Osteocyte (in vitro differentiated cells): Measurements from ENCODE around the gene ZNF432. TPM values are rescaled to one million over a fixed set of nuclear protein-coding genes. Genes with fewer than 3 reads are reported as not detected.
A peak's percentile ranks its signal among the peaks of the same experiment; 100 is the strongest.

Experiments used
- DNase-seq: peaks from one replicate; pipeline ENCODE4 v3.0.0; 2021; ENCODE audit warnings: mixed read lengths; ENCODE audit not compliant: unreplicated experiment; ENCODE audit errors: extremely low spot score
- H3K27ac Mint-ChIP-seq: one replicate; pipeline ENCODE4 v1.8.0; 2021; ENCODE audit warnings: mild to moderate bottlenecking, mixed read lengths; ENCODE audit not compliant: unreplicated experiment
- H3K27me3 Mint-ChIP-seq: one replicate; pipeline ENCODE4 v1.8.0; 2021; ENCODE audit warnings: mixed read lengths; ENCODE audit not compliant: unreplicated experiment
- H3K36me3 Mint-ChIP-seq: one replicate; pipeline ENCODE4 v1.8.0; 2021; ENCODE audit warnings: mixed read lengths; ENCODE audit not compliant: unreplicated experiment
- H3K4me1 Mint-ChIP-seq: one replicate; pipeline ENCODE4 v1.8.0; 2021; ENCODE audit warnings: mixed read lengths; ENCODE audit not compliant: unreplicated experiment
- H3K4me3 Mint-ChIP-seq: one replicate; pipeline ENCODE4 v1.8.0; 2021; ENCODE audit warnings: mild to moderate bottlenecking, moderate library complexity, mixed read lengths; ENCODE audit not compliant: unreplicated experiment
- H3K9me3 Mint-ChIP-seq: one replicate; pipeline ENCODE4 v1.8.0; 2021; ENCODE audit warnings: mixed read lengths; ENCODE audit not compliant: unreplicated experiment
- CTCF ChIP-seq: fragments of 200-600 bp; sonication (generic); IDR thresholded peaks from 2 replicates; pipeline ENCODE4 v1.5.0; 2021; ENCODE audit warnings: antibody characterized with exemption, mild to moderate bottlenecking, moderate library complexity
- total RNA-seq: library from RNA; stranded (reverse); gene quantifications from 2 replicates; pipeline ENCODE4 v1.2.1, GENCODE V29; 2021

Gene ZNF432
- total RNA-seq, 1 donor from 2014 or later, result 11.5 TPM

DNA sequence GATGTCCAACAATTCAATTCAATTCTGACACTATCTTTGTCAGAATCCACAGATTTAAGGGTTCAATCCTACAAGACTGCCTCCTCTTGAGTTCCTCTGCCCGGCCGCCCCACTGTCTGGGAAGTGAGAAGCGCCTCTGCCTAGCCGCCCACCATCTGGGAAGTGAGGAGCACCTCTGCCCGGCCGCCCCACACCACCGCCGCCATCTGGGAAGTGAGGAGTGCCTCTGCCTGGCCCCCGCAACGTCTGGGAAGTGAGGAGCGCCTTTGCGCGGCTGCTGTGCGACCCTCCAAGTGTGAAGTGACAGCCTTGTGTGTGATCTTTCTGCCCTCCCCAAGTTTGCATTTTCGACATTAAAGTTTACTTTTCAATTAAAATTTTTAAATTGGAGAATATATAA is 26.4 kb downstream of the ZNF432 start:
- Mint-ChIP-seq H3K4me3 (no peak overlapping the region), H3K4me1 (peaks cover 7% of the 10 kb centered on the region)

GRCh38 chr19:52020506-52020905 is 28.1 kb downstream of the ZNF432 start:
- DNase-seq, result no peak
- Mint-ChIP-seq H3K4me3 (no peak overlapping the region), H3K9me3 (peaks cover 65% of the 10 kb centered on the region), H3K36me3 (peaks cover 91% of the 10 kb centered on the region), H3K4me1 (no peaks in the 10 kb centered on the region), H3K27me3 (no peaks in the 10 kb centered on the region), H3K27ac (no peak overlapping the region)
- TF ChIP-seq CTCF, result no peak

More for the DNA sequence above, 26.4 kb downstream of the ZNF432 start:
- Mint-ChIP-seq H3K27ac (no peak overlapping the region), H3K27me3 (no peaks in the 10 kb centered on the region), H3K9me3 (peaks cover 58% of the 10 kb centered on the region), H3K36me3 (peaks cover 83% of the 10 kb centered on the region)
- DNase-seq, result no peak
- no peak for TF ChIP-seq CTCF

- Mint-ChIP-seq H3K36me3 (peaks cover 45% of the 10 kb centered on the region), H3K27ac (no peak overlapping the region), H3K27me3 (no peaks in the 10 kb centered on the region), H3K4me1 (peaks cover 15% of the 10 kb centered on the region), H3K4me3 (no peak overlapping the region), H3K9me3 (peaks cover 20% of the 10 kb centered on the region)
- no peak for TF ChIP-seq CTCF
- no peak for DNase-seq
Measured at GRCh38 chr19:52010674-52011073, 38.0 kb downstream of the ZNF432 start.

DNA sequence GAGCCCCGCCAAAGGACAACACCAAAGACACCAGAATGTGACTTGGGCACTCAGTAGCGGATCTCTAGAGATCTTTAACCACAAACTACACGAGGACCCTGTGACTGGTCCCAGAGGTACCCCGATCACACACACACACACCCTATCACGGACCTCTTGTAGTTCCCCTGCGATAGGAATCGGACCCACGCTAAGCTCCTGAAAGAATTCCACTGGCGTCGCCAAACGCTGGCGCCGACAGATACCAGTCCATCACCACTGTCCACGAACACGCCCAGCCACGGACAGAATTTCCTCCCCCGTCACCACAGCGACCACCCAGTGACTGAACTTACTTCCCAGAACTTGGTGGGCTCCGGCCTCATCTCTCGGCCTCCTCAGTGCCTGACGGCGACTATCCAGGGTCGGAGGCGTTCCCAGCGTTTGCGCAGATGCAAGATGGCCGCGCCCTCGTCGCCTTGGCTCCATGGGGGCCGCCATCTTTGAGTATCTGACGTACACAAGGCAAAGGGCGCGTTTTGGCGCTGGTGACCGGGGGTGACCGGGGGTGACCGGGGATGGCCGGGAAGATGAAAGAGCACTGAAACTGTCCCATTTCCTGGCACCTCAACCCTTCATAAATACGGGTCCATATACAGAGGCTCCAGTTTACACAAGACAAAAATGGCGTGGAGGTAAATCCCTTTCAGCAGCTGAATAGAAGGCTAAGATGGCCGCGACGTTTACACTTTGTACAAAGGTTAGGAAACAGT is 40.7 kb downstream of the ZNF432 start, which contains the start of gene ZNF615:
Gene ZNF615, minus strand, starts transcription at position 406 of the 752 bp plus-strand sequence. CDS start 4,500 bp downstream, outside the sequence.
- peak within 1 kb of the TSS; percentile 91 for H3K4me3 Mint-ChIP-seq
- H3K27ac Mint-ChIP-seq, result peak within 1 kb of the TSS; percentile 99
- H3K4me1 Mint-ChIP-seq, result peaks cover 15% of the 10 kb centered on the region
- no peak for TF ChIP-seq CTCF
- DNase-seq, result peak; percentile 95
- H3K9me3 Mint-ChIP-seq, result peaks cover 15% of the 10 kb centered on the region
- no peaks in the 10 kb centered on the region for H3K27me3 Mint-ChIP-seq
- peaks cover 41% of the 10 kb centered on the region for H3K36me3 Mint-ChIP-seq

GRCh38 chr19:52007451-52007805 is 41.2 kb downstream of the ZNF432 start:
- Mint-ChIP-seq H3K36me3 (peaks cover 38% of the 10 kb centered on the region), H3K27me3 (no peaks in the 10 kb centered on the region), H3K9me3 (peaks cover 16% of the 10 kb centered on the region), H3K4me1 (peaks cover 15% of the 10 kb centered on the region), H3K4me3 (peak overlapping the region; percentile 91), H3K27ac (peak overlapping the region; percentile 99)
- DNase-seq, result no peak
- no peak for TF ChIP-seq CTCF
